Mucosa of gallbladder (tissue), 1 donor: ENCODE results near the gene TRIM44. TPM values are rescaled to one million over a fixed set of nuclear protein-coding genes. Genes with fewer than 3 reads are reported as not detected.
"Not testable (repeated sequence)": the region's sequence is repeated elsewhere in the genome, so short reads cannot be mapped to it uniquely, and the experiment has no call there.

Experiments used
- DNase-seq: peaks from one replicate; pipeline ENCODE4 v3.0.0-alpha.2; 2020; ENCODE audit warnings: low spot score
- total RNA-seq: library from RNA; stranded (reverse); gene quantifications from one replicate; pipeline ENCODE4 v1.2.1, GENCODE V29; 2021
- donor health status: DM: no; HTN: no; CAD: no.

The TRIM44 gene
- total RNA-seq, 1 donor from 2014 or later: 69.8 TPM

GRCh38 chr11:35751664-35752061 lies 89.1 kb downstream of the TRIM44 start:
- no peak for DNase-seq

DNA sequence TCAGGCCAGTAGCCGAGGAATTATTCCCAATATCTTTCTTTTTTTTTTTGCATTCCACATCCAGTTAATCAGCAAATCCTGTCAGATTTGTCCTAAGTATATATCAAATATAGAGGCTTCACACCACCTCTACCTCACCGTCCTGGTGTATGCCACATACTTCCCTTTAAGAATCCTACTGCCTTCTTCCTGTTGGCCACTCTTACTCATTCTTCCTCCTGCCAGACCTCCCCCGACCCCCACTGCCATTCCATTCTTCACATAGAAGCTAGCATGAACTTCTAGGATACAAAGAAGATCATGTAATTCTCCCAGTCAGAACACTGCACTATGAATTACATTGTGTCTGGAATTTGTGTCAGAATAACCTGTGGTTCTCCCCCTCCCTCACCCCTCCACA lies 89.5 kb downstream of the TRIM44 start:
- no peak for DNase-seq

DNA sequence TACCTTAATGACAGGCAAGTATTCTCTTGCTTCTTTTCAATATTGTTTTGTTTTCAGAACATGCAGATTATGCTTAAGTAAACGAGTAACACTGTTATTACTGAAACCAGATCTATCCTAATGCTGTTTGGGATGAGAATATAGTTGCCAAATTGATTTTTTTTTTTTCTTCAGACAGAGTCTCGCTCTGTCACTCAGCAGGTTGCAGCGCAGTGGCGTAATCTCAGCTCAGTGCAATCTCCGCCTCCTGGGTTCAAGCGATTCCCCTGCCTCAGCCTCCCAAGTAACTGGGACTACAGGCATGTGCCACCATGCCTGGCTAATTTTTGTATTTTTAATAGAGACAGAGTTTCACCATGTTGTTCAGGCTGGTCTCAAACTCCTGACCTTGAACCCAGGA lies 91.0 kb downstream of the TRIM44 start:
- not testable (repeated sequence) for DNase-seq

DNA sequence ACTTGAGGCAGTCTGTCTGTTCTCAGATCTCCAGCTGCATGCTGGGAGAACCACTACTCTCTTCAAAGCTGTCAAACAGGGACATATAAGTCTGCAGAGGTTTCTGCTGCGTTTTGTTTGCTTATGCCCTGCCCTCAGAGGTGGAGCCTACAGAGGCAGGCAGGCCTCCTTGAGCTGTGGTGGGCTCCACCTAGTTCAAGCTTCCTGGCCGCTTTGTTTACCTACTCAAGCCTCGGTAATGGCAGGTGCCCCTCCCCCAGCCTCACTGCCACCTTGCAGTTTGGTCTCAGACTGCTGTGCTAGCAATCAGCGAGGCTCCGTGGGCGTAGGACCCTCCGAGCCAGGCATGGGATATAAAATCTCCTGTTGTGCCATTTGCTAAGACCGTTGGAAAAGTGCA lies 97.4 kb downstream of the TRIM44 start:
- DNase-seq: not testable (repeated sequence)

GRCh38 chr11:35761899-35762298 lies 99.3 kb downstream of the TRIM44 start:
- no peak for DNase-seq

DNA sequence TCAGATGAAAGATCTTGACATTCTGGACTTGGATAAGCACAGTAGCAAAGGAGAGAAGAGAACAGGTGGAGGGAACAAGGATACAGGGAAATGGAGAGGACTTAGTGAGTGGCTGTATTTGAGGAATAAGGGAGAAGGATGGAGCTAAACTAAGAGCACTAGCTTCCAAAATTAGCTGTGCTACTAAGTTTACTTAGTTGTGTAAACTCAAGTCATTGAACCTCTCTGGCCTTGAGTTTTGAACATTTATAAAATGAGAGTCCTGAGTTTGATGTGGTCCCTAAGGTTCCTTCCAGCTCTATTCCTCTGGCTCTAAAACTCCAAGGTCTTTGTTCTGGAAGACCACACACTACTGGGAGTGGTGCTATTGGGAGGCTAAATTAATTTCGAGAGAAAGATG lies 100.7 kb downstream of the TRIM44 start:
- no peak for DNase-seq

DNA sequence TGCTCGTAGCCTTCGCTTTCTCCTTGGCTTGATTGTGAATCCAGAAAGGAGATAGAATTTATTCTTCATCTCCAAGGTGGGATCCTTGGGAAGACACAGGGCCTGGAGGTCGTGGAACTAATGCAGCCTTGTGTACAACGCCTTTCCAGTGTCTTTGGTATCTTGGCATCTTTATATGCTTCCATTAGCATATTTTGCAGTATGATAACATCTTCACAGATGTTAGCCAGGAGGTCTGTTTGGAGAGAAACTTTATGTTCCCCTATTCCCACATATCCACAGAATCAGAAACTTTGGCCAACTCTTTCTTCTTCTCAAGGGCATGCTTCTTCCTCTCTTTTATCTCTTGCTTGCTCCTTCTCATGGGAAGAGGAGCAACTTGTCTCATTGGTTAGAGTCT lies 101.2 kb downstream of the TRIM44 start:
- DNase-seq: no peak

DNA sequence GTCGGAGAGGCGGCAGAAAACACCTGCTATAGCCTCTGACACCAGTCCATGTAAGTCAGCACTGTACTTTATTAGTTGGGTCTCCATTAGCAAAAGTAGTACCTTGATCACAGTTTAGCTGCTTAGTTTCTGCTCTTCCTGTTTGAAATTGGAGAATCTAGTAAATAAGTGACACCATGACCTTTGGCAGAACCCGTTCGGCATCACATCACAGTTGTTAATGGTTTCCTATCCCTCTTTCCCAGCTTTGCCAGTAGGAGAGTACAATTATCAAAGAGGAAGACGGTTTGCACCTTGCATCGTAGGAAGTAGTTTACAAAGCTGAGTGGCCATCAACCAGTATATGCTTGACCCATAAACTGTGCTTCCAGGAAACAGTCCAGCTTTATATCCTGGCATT lies 101.8 kb downstream of the TRIM44 start:
- DNase-seq: no peak

- no peak for DNase-seq
Observed at GRCh38 chr11:35765211-35765610, 102.6 kb downstream of the TRIM44 start.

- no peak for DNase-seq
Observed at GRCh38 chr11:35766651-35767050, 104.1 kb downstream of the TRIM44 start.

DNA sequence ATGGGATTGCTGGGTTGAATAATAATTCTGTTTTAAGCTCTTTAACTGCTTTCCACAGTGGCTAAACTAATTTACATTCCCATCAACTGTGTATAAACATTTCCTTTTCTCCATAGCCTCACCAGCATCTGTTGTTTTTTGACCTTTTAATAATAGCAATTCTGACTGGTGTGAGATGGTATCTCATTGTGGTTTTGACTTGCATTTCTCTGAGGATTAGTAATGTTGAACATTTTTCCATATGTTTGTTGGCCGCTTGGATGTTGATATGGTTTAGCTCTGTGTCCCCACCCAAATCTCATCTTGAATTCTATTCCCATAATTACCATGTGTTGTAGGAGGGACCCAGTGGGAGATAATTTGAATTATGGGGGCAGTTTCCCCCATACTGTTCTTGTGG lies 107.8 kb downstream of the TRIM44 start:
- DNase-seq: not testable (repeated sequence)

DNA sequence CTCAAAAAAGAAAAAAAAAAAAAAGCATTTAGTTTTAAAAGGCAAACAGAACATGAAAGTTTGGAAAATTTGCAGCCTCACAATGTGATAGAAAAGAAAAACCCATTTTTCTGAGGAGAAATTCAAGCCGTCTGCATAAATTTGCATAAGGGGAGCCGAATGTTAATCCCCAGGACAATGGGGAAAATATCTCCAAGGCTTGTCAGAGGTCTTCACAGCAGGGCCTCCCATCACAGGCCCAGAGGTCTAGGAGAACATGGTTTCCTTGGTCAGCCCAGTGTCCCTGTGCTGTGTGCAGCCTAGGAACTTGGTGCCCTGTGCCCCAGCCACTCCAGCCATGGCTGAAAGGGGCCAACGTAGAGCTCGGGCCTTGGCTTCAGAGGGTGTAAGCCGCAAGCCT lies 109.1 kb downstream of the TRIM44 start:
- no peak for DNase-seq

GRCh38 chr11:35777241-35777640 lies 114.7 kb downstream of the TRIM44 start:
- not testable (repeated sequence) for DNase-seq

DNA sequence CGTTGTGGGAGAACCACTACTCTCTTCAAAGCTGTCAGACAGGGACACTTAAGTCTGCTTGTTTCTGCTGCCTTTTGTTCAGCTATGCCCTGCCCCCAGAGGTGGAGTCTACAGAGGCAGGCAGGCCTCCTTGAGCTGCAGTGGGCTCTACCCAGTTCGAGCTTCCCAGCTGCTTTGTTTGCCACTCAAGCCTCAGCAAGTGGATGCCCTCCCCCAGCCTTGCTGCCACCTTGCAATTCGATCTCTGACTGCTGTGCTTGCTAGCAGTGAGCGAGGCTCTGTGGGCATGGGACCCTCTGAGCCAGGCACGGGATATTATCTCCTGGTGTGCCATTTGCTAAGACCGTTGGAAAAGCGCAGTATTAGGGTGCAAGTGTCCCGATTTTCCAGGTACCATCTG lies 116.4 kb downstream of the TRIM44 start:
- not testable (repeated sequence) for DNase-seq

DNA sequence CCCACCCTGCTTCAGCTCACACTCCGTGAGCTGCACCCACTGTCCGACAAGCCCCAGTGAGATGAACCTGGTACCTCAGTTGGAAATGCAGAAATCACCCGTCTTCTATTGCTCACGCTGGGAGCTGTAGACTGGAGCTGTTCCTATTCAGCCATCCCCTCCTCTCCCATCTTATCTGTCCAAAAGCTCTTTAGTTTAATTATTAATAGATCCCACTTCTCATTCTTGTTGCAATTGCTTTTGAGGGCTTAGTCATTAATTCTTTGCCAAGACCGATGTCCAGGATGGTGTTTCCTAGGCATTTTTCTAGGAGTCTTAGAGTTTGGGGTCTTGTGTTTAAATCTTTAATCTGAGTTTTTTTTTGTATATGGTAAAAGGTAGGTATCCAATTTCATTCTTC lies 116.8 kb downstream of the TRIM44 start:
- DNase-seq: no peak

DNA sequence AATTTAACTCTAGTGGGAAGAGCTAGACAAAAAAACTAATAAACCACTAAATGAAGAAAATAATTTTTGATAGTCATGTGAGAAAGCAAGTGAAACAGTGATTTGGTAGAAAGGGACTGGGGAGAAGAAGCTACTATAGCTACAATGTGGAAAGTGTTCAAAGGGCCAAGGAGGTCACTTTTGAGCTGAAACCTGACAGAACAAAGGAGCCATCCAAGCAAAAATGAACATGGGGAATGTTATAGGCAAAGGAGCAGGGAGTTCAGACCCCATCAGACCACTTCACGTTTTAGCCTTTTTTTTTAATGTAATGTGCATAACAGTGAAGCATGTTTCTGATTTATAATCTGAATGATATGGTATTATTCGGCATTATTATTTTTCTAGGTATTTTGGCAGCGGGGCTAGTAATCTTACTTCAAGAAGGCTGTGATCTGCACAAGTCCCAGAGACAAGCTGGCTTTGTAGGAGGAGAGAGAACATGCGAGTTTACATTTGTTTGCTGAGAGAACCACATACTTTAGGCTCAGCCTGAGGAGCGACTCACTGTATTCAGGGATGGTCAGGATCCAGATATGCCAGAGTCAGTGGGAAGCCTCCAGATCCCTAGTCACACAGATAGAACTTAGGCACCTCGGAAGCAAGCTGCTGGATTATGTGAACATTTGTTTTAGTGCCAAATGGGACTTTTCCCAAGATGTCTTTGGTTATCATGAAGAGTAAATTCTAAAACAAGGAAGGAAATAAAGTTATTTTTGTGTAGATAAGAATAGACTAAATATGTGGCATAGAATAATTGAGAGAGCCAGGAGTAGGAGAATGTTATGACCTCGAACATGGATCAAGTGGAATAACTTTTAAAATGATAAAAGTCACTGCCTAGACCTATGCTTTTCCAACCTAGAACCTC lies 118.6 kb downstream of the TRIM44 start:
- DNase-seq: no peak

DNA sequence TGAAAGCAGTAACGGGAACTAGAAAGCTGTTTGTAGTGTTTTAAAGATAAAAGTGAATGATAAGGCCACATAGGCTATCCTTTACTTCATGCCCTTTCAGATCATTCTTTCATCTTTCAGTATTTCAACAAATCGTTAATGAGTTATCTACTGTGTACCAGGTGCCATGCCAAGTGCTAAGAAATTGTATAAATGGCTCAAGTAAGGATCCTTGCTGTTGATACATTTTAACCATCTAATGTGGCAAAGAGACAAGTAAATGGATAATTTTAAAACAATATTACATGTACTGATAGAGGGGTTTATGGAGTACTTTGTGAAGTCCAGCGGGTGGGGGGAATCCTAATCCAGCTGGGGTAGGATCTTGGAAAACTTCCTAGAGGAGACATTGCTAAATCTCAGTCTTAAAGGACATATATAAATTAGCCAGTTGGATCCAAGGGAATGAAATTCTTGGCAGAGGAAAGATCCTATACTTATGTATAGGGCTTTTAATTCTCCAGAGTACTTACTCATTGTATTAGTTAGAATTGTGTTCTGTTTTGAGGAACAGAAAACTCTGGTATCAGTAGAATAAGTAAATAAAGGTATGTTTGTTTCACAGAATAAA lies 119.4 kb downstream of the TRIM44 start:
- DNase-seq: no peak

GRCh38 chr11:35783809-35784208 lies 121.2 kb downstream of the TRIM44 start:
- no peak for DNase-seq

DNA sequence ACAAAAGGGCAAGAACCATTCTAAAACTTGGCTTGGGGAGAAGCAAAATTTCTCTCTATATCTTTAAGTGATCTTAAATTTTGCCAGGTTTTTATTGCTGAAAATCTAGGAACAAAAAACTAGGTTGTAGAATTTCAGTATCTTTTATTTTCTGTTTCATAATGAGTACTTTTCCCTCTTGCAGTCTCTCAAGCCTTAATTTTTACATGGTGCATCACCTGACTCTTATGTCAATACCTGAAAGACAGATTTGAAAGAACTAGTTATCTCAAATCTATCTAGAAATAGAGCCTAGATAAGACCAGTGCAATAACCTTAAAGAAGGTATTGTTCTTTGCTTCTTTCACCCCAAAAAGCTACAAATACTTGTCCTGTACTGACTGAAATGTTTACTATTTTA lies 122.1 kb downstream of the TRIM44 start:
- DNase-seq: no peak

GRCh38 chr11:35785287-35786167 lies 123.0 kb downstream of the TRIM44 start:
- DNase-seq: no peak

DNA sequence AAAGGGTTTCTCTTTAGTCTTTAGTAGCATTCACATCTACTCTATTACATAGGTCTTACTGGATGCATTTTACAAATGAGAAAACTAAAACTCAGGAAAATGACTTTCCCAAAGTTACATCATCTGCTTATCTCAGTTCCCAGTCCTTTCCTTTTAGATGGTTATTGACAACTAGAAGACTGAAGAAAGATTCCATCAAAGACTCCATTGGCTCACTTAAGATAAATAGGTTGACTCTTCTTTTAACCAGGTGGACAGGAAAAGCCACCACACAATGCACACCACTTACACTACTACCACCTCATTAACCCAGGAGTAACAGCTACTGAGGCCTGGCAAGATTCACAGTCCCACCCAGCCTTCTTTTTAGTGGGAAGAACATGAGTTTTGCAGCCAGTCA lies 123.6 kb downstream of the TRIM44 start:
- DNase-seq: no peak

DNA sequence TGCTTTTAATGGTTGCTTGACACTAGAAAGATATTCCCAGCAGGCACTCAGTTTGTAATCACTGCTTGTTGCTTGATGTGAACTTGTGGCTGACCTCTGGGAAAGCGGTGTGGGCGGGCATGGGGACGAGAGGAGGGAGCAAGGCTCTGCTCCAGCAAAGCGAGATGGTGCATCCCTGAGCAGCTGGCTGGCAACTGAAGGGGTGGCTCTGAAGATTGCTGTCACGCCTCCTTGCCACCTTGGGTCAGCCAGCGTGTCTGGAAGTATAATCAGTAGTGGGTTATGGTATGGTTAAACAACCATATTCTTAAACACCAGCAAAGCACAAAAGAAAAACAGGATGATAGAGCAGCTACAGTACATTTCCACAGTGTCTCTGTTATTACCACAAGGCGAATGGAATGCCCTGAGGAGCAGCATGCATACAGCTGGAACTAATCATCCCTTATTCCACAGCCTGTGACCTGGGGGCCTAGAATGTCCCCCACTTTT lies 124.5 kb downstream of the TRIM44 start:
- DNase-seq: no peak
